OCI-LY3 (cell line): Measurements from ENCODE around the gene NGEF.

Experiments used
- CTCF ChIP-seq: fragments of 200-600, 300-600 bp; sonication (generic); IDR thresholded peaks from 2 replicates; pipeline ENCODE4 v1.5.1; 2014; ENCODE audit warnings: antibody characterized with exemption, low read length, low read depth
- EZH2phosphoT487 ChIP-seq: fragments of 200-600 bp; shearing (Covaris generic); IDR thresholded peaks from 2 replicates; pipeline ENCODE4 v1.6.1; 2018; ENCODE audit warnings: antibody characterized with exemption, mixed run types, low read depth

DNA sequence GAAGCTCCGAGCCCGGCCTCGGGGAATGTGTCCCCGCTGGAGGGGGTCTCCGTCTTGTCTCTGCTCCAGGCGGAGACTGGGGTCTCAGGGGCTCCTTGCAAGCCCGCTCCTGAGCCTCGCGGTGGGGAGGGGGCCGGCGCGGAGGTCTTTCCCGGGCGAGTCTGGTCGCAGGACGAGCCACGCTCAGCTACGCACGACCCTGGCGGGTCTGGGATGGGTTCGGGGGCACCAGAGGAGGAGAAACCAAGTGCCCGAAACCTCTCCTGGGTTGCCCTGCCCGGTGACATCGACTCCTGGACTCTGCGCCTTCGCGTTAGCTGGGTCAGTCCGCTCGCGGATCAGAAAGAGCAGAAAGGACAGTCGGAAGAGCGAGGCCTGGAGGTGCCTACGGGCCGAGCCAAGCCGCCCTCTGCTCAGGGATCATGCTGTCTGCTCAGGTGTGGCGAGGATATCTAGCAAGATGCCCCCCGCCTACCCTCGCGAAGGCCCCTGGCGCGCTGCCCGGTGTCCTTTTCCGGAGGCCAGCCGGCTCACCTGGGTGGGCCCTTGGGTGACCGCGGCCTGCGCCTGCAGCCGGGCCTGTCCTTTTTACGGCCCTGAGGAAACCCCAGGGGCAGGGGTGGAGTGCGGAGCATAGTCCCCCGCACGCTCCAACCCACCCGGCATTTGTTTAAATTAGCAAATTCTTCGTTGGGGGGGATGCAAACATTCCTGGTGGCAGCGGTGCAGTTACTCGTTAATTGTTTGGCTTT is 84.3 kb downstream of the NGEF start:
- TF ChIP-seq CTCF (no peak), EZH2phosphoT487 (no peak)
